ENCODE measurements around the gene CAVIN1. TPM values are rescaled to one million over a fixed set of nuclear protein-coding genes. Genes with fewer than 3 reads are reported as not detected.
"Not testable (repeated sequence)": the region's sequence is repeated elsewhere in the genome, so short reads cannot be mapped to it uniquely, and the experiment has no call there.

CAVIN1 gene, protein sequence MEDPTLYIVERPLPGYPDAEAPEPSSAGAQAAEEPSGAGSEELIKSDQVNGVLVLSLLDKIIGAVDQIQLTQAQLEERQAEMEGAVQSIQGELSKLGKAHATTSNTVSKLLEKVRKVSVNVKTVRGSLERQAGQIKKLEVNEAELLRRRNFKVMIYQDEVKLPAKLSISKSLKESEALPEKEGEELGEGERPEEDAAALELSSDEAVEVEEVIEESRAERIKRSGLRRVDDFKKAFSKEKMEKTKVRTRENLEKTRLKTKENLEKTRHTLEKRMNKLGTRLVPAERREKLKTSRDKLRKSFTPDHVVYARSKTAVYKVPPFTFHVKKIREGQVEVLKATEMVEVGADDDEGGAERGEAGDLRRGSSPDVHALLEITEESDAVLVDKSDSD
- 10 to 100 TPM in 4 of 8 experiments, under 1 TPM in 4; 0.05 to 74.8 (median 12.8) TPM for total RNA-seq

DNA sequence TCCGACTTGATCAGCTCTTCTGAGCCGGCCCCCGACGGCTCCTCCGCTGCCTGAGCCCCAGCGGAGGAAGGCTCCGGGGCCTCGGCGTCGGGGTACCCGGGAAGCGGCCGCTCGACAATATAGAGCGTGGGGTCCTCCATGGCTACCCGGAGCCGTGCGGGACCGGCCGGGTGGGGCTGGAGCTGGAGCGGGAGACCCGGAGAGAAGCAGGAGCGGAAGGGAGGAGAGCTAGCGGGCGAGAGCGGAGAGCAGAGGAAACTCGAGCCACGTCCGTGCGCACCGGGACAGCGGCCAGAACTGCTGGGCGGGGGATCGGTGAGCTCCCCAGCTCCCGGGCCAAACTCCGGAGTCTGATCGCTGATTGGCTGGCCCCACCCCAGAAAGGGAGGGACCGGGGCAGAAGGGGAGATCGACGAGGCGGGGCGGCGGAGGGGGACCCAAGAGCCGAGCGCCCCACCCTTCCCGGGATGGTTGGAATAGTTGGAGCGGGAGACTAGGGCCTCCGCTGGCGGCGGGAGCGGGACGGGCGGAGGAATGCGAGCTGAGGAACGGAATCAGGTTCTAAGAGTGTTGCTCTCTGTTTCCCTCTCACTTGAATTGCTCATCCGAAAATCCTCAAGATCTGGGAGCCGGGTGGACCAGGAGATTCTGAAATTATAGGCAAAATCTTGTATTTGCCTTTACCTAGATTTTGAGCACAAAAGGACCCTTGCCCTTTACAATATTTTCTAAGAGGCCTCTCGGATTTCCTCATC is at the start of gene CAVIN1:
Gene CAVIN1, minus strand, starts transcription at position 299 of the 755 bp plus-strand sequence. Its CDS starts 159 bp downstream, at position 140.
- WGBS, 10 experiments, result 0 to 20% (median 4%) methylated on average over 1 to 19 of the region's 58 CpGs; no CpG with 5 or more reads in 5 of the 10 experiments

DNA sequence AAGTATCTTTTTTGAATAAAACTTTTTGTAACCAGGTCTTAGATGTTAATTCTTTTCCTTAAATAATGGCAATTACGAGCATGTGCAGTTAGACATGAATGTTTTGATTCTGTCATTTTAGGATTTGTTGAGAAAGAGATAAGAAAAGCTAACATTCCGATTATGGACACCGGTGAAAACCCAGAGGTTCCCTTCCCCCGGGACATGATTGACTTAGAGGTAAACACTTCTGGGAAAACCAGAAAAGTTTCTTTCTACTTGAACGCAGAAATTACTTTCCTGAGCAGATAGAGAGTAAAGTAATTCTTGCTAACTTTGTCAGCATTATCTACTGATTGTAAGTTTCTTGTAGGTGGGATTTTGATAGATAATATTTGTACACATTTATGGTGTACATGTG is 44.8 kb upstream of the CAVIN1 start:
- in situ Hi-C loops (cut with MboI; ENCODE audit: low pct_unique_long_range_greater_than_20kb in 2 of 9, low sequenced_read_pairs in 9 of 9, unreplicated experiment in 9 of 9), result no loop called here
- no peaks in the 10 kb centered on the region for H3K4me1 ChIP-seq (replicated peaks in 1 of 2)
- H3K27ac ChIP-seq, result no peak overlapping the region
- H3K4me3 ChIP-seq, result no peak overlapping the region
- ATAC-seq (replicated peaks in 6 of 8), result no peak
- 80 to 100% (median 97%) methylated on average over 1 to 5 of the region's 5 CpGs for WGBS, 10 experiments

More for the DNA sequence above, at the start of gene CAVIN1:
- H3K4me1 ChIP-seq (replicated peaks in 1 of 2), result peaks cover 2 to 13% of the 10 kb centered on the region in 2 donors
- H3K27ac ChIP-seq, result no peak within 1 kb of the TSS
- in situ Hi-C loops (cut with MboI; ENCODE audit: low pct_unique_long_range_greater_than_20kb in 2 of 9, low sequenced_read_pairs in 9 of 9, unreplicated experiment in 9 of 9), result loop anchor here in 1 of 9 experiments (25.0 kb wide), 1 partner anchor 111 kb away; no protein-coding TSS in a partner anchor
- peak; percentile 61 to 85 (median 68) for ATAC-seq (replicated peaks in 6 of 8)
- H3K4me3 ChIP-seq, result peak within 1 kb of the TSS in 4 of 5 donors; percentile 5 to 42 (median 32)

DNA sequence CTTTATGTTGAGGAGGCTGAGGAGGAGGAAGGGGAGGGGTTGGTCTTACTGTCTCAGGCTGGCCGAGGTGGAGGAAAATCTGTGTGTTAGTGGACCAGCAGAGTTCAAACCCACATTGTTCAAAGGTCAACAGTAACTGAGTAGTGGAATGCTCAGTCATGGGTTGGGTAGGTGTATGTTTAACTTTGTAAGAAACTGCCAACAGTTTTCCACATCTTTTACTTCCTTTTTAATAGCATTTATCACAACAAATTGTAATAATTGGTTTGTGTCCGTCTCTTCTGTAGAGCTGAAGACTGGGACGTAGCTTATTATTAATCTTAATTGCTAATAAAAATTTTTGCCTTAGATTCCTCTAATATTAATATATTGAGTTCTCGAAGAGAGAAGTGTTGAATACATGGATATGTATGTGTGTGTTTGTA is 40.9 kb upstream of the CAVIN1 start:
- in situ Hi-C loops (cut with MboI; ENCODE audit: low pct_unique_long_range_greater_than_20kb in 2 of 9, low sequenced_read_pairs in 9 of 9, unreplicated experiment in 9 of 9), result no loop called here
- Histone ChIP-seq H3K4me3 (no peak overlapping the region), H3K27ac (no peak overlapping the region), H3K4me1 (replicated peaks in 1 of 2) (peaks cover 9 to 10% of the 10 kb centered on the region in 2 donors)
- no peak for ATAC-seq (replicated peaks in 6 of 8)
- whole genome bisulfite sequencing, 10 experiments, result 67 to 97% (median 80%) methylated on average over 1 to 4 of the region's 4 CpGs; no CpG with 5 or more reads in 1 of the 10 experiments

DNA sequence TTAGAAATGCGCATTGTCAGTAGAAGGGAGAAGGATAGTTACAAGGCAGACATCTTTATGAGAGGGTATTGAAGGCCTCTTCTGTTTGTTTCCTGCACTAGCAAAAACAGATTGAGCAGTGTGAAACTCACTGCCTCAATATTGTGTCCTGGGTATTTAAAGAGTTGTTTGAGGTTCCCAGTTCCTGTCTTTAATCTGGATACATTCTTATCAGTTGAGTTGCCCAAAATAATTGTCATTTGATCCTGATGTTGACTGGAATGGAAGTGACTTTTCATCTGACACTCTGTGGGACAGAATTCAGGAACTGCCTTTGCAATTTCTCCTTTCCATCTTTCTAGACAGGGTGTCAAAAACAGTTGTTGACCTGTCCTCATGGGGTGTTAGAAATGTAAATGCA is 37.3 kb upstream of the CAVIN1 start:
- ATAC-seq (replicated peaks in 6 of 8), result peak in 2 of 8 experiments; percentile 3 to 5
- 75 to 100% (median 100%) methylated on average over 1 of the region's 1 CpG; no CpG with 5 or more reads in 1 of the 10 experiments for WGBS, 10 experiments
- Histone ChIP-seq H3K27ac (peak overlapping the region in 1 of 2 donors; percentile 22), H3K4me1 (replicated peaks in 1 of 2) (peaks cover 13% of the 10 kb centered on the region in 2 donors), H3K4me3 (peak overlapping the region; percentile 59 to 73 (median 65))
- in situ Hi-C loops (cut with MboI; ENCODE audit: low pct_unique_long_range_greater_than_20kb in 2 of 9, low sequenced_read_pairs in 9 of 9, unreplicated experiment in 9 of 9), result no loop called here

DNA sequence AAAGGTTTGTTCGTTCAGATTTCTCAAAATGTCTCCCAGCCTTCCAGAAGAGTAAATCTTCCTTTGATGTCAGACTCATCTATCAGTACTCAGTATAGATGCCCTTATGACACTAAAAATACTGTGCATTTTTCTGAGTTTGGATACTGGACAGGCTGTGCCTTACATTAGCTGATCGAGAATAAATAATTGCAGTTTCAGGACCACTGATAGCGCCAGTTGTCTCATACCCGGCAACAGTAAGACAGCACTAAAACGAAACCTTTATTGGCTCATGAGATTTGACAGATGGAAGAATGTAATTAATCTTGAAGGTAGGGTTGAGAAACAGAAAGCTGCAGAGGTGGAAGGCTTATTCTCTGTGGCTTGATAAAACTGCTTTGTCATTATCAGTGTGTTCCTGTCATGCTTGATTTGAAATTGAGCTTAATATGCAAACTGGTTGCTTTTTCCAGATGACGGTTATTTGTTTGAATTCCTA is 36.8 kb upstream of the CAVIN1 start:
- in situ Hi-C loops (cut with MboI; ENCODE audit: low pct_unique_long_range_greater_than_20kb in 2 of 9, low sequenced_read_pairs in 9 of 9, unreplicated experiment in 9 of 9), result no loop called here
- peak in 4 of 8 experiments; percentile 2 to 38 (median 35) for ATAC-seq (replicated peaks in 6 of 8)
- peaks cover 13% of the 10 kb centered on the region in 2 donors for H3K4me1 ChIP-seq (replicated peaks in 1 of 2)
- peak overlapping the region; percentile 59 to 73 (median 65) for H3K4me3 ChIP-seq
- peak overlapping the region; percentile 22 to 90 for H3K27ac ChIP-seq
- 0 to 38% (median 17%) methylated on average over 2 to 6 of the region's 6 CpGs; no CpG with 5 or more reads in 1 of the 10 experiments for WGBS, 10 experiments

DNA sequence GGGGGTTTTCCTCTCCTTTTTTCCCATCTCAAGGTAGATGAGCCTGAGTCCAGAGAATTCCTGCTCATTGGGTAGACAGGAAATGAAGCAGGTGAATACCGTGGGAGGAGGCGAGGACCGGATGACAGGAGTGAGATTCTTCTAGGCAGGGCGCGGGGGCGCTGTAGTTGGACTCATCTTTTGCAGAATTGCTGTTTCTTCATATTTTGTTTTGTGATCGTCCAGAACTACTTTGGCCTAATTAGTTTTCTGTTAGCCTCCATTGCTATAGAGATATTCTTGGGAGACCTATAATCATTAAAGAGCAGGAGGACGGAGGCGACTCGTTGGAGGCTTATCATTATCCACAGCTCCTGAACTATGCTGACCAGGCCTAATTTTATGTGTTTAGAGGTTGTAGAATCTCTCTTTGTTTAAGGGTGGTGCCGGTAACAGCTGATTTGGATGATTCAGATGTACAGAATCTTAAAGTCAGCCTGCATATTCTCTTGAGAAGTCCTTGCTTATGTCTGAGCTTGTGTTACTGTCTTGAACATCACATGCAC is 36.3 kb upstream of the CAVIN1 start:
- in situ Hi-C loops (cut with MboI; ENCODE audit: low pct_unique_long_range_greater_than_20kb in 2 of 9, low sequenced_read_pairs in 9 of 9, unreplicated experiment in 9 of 9), result no loop called here
- Histone ChIP-seq H3K27ac (peak overlapping the region; percentile 90 to 92), H3K4me1 (replicated peaks in 1 of 2) (peaks cover 13% of the 10 kb centered on the region in 2 donors), H3K4me3 (peak overlapping the region; percentile 59 to 73 (median 65))
- ATAC-seq (replicated peaks in 6 of 8), result peak; percentile 47 to 66 (median 56)
- WGBS, 10 experiments, result 0 to 18% (median 6%) methylated on average over 2 to 11 of the region's 11 CpGs

DNA sequence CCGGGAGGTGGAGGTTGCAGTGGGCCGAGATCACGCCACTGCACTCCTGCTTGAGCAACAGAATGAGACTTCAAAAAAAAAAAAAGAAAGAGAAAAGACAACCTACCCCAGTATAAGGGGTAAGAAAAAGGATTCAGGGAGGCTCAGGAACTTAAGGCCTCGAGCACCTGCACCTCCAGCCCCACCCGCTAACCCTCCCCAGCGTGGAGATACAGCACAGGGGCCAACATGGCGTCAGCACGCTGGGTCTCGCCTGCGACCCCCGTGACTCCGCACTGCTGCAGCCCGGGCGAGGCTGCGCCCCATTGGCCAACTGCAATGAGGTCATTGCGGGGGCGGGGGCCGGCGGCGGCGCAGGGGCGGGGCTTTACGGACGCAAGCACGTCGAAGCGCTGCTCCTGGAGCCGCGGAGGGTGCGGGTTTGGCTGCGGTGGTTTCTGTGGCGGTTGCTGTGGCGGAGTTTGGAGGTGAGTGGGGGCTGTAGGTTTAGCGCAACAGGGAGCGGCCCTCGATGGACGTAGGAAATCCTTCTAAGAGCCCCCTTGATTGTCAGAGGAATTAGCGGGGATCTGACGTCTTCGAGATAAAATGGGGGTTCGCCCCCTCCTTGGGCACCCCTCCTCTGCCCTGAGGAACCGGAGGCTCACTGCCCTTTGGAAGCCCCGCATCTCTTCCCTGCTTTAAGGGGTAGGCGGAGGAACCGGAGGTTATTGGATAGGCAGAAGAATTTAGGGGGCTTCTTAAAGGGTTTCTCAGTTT is 35.6 kb upstream of the CAVIN1 start, which contains the start of gene ATP6V0A1:
Gene ATP6V0A1, plus strand, starts transcription at position 382 of the 759 bp plus-strand sequence. CDS start 2,017 bp downstream, outside the sequence.
- peak; percentile 79 to 96 (median 94) for ATAC-seq (replicated peaks in 6 of 8)
- H3K4me1 ChIP-seq (replicated peaks in 1 of 2), result peaks cover 13% of the 10 kb centered on the region in 2 donors
- in situ Hi-C loops (cut with MboI; ENCODE audit: low pct_unique_long_range_greater_than_20kb in 2 of 9, low sequenced_read_pairs in 9 of 9, unreplicated experiment in 9 of 9), result no loop called here
- peak within 1 kb of the TSS; percentile 59 to 73 (median 65) for H3K4me3 ChIP-seq
- peak within 1 kb of the TSS; percentile 90 to 92 for H3K27ac ChIP-seq
- WGBS, 10 experiments, result 0 to 25% (median 5%) methylated on average over 3 to 10 of the region's 45 CpGs; no CpG with 5 or more reads in 5 of the 10 experiments

DNA sequence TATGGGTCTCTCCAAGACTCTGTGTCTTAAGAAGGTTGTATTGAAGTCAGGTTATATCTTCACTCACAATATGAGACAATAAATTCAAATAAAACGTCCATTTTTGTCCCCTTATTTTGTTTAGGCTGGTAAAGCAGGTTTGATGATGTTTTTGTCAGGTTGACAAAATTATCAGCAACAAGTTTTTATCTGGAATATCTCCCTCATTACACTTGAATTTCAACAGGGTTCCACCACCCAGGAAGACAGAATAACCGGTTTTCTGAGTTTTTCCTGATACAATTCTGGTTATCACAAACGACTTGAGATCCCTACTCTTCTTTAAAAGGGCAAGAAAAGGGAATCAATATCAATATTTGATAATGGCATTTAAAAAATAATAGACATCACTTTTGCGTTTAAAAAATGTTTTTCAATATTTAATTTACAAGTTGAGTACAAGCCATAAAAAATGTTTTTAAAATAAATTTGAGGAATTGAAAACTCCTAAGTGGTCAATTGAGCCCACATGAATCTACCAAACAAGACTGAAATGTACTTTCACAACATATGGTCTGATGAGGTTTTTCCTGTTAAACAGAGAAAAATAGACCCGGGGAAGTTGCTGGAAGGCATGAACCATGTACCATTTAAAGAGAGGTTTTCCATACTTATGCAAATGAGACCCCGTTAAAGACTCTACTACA is 34.2 kb upstream of the CAVIN1 start:
- 8 to 93% (median 66%) methylated on average over 4 to 6 of the region's 6 CpGs; no CpG with 5 or more reads in 1 of the 10 experiments for WGBS, 10 experiments
- in situ Hi-C loops (cut with MboI; ENCODE audit: low pct_unique_long_range_greater_than_20kb in 2 of 9, low sequenced_read_pairs in 9 of 9, unreplicated experiment in 9 of 9), result no loop called here
- Histone ChIP-seq H3K27ac (no peak overlapping the region), H3K4me3 (no peak overlapping the region), H3K4me1 (replicated peaks in 1 of 2) (peaks cover 13% of the 10 kb centered on the region in 2 donors)
- ATAC-seq (replicated peaks in 6 of 8), result no peak

DNA sequence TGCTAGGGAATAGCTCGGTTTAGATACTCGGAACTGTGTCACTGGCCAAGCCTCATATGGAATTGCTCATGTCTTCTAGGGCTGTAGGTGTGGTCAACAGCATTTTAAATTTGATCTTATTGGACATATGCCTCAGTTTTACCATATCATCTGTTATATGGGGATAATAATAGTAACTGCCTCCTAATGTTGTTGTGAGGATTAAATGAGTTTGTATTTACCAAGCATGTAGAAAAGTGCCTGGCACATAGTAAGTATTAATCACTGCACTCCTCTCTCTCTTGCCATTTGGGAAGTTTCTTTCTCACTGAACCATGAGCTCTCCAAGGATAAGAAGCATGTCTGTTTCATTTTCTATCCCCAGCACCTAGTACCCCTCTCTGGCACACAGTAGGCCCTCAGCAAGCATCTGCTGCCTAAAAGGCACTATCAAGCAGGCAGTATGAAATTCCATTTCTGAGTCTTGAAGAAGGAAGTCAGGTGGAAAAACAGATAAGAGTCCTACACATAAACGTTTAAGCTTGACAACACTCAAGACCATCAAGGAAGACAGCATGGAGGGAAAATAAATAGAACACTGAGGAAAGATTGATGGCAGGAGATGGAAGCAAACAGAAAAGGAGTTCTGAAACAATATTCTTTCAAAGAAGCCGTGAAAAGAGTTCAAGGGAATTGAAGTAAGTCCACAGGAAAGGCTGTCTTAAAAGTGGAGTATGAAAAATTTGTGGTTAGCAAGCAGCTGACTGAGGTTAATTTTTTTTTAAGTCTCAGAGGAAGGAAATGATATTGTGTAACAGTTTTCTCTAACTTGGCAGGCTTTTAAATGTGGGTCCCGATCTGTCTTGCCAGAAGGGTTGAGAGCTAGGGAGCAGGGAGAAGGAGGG is 33.4 kb upstream of the CAVIN1 start:
- H3K4me3 ChIP-seq, result no peak overlapping the region
- H3K4me1 ChIP-seq (replicated peaks in 1 of 2), result peaks cover 13% of the 10 kb centered on the region in 2 donors
- H3K27ac ChIP-seq, result no peak overlapping the region
- WGBS, 10 experiments, result 9 to 90% (median 61%) methylated on average over 1 to 5 of the region's 5 CpGs
- ATAC-seq (replicated peaks in 6 of 8), result no peak
- in situ Hi-C loops (cut with MboI; ENCODE audit: low pct_unique_long_range_greater_than_20kb in 2 of 9, low sequenced_read_pairs in 9 of 9, unreplicated experiment in 9 of 9), result no loop called here

DNA sequence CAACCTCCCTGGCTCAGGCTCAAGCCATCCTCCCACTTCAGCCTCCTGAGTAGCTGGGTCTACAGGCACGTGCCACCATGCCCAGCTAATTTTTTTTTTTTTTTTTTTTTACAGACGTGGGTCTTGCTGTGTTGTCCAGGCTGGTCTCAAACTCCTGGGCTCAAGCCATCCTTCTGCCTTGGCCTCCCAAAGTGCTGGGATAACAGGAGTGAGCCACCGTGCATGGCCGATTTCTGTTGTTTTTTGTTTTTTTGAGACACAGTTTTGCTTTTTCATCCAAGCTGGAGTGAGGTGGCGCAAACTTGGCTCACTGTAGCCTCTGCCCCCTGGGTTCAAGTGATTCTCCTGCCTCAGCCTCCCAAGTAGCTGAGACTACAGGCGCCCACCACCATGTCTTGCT is 31.9 kb upstream of the CAVIN1 start:
- ATAC-seq (replicated peaks in 6 of 8); H3K4me3 ChIP-seq; H3K4me1 ChIP-seq (replicated peaks in 1 of 2); in situ Hi-C loops (cut with MboI; ENCODE audit: low pct_unique_long_range_greater_than_20kb in 2 of 9, low sequenced_read_pairs in 9 of 9, unreplicated experiment in 9 of 9); H3K27ac ChIP-seq: not testable (repeated sequence)
- WGBS, 10 experiments, result 41 to 100% (median 94%) methylated on average over 1 to 4 of the region's 6 CpGs; no CpG with 5 or more reads in 2 of the 10 experiments

DNA sequence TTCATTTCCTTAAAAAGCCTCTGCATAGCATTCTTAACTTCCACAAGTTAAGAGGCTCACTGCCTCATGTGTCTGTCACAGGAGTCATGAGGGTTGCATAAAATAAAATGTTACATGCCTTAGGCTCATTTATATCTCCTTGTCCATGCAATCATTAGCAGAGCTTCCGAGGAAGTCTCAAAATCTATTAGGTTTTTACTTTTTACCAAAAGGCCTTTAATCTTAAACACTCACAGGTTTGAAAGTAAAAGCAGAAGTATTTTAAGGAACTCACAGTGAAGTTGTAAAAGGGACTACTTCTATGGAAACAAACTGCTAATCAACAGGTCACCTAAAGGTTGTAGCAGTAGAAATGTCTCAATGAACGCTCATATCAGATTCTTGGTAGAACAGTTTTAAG is 30.4 kb upstream of the CAVIN1 start:
- peaks cover 3% of the 10 kb centered on the region in 2 donors for H3K4me1 ChIP-seq (replicated peaks in 1 of 2)
- ATAC-seq (replicated peaks in 6 of 8), result no peak
- H3K27ac ChIP-seq, result no peak overlapping the region
- no peak overlapping the region for H3K4me3 ChIP-seq
- WGBS, 10 experiments, result 46 to 100% (median 63%) methylated on average over 1 to 2 of the region's 2 CpGs; no CpG with 5 or more reads in 1 of the 10 experiments
- in situ Hi-C loops (cut with MboI; ENCODE audit: low pct_unique_long_range_greater_than_20kb in 2 of 9, low sequenced_read_pairs in 9 of 9, unreplicated experiment in 9 of 9), result no loop called here

Measured in motor neuron (in vitro differentiated cells).